ENCODE data around the gene ARL8A. TPM values are rescaled to one million over a fixed set of nuclear protein-coding genes. Genes with fewer than 3 reads are reported as not detected.
"Not testable (repeated sequence)": the region's sequence is repeated elsewhere in the genome, so short reads cannot be mapped to it uniquely, and the experiment has no call there.

ARL8A gene
- total and polyA plus RNA-seq, 10 of the 15 experiments (the other 5 are each of a cell fraction or from before 2014, with no cell fraction given), result 0.34 to 49.2 (median 15.4) TPM

GRCh38 chr1:202191391-202191790 lies 46.9 kb upstream of the ARL8A start:
- DNase-seq (ENCODE audit: low read depth, low spot score); H3K27ac ChIP-seq (ENCODE audit: control insufficient read depth, insufficient read depth); SMC1A ChIA-PET (ENCODE audit: uncharacterized antibody, unreplicated experiment); H4K20me1 ChIP-seq (ENCODE audit: control insufficient read depth, insufficient read depth); BruUV-seq (replicated peaks); FAIRE-seq; ATAC-seq; H3K36me3 ChIP-seq (ENCODE audit: control insufficient read depth in 2 of 2, insufficient read depth in 2 of 2, low read length in 1 of 2); H3K79me2 ChIP-seq (ENCODE audit: control insufficient read depth, insufficient read depth, low read length); H3K27me3 ChIP-seq (replicated peaks in 1 of 2; ENCODE audit: control insufficient read depth in 2 of 2, insufficient read depth in 2 of 2, low read length in 1 of 2); H3K4me3 ChIP-seq; H3K9ac ChIP-seq (ENCODE audit: control insufficient read depth, insufficient read depth, low read length); in situ Hi-C loops (cut with MboI); H3K4me1 ChIP-seq (ENCODE audit: control insufficient read depth, insufficient read depth, low read length); H3K9me3 ChIP-seq (replicated peaks; ENCODE audit: control insufficient read depth, insufficient read depth, low read length); H3K4me2 ChIP-seq (ENCODE audit: control insufficient read depth, insufficient read depth); H2AFZ ChIP-seq (ENCODE audit: control insufficient read depth, low read depth, low read length); POLR2A ChIA-PET: not testable (repeated sequence)
- RAD21 ChIA-PET (ENCODE audit: unreplicated experiment), result interaction anchor here (1.7 kb wide), 1 partner anchor 32 kb away, joined by 6 read pairs; the partner anchor contains the start of gene PTPN7
- intact Hi-C loops (cut with micrococcal nuclease; ENCODE audit: unreplicated experiment), result loop anchor here (5.0 to 10.0 kb wide), 2 partner anchors 46 to 83 kb away; no protein-coding TSS in a partner anchor
- CTCF ChIA-PET, result interaction anchor here (2.2 to 2.9 kb wide), 2 partner anchors 83 to 525 kb away, joined by 6 to 21 read pairs; no protein-coding TSS in a partner anchor
- 88% methylated on average over 11 of the region's 33 CpGs for WGBS (ENCODE audit: insufficient coverage, insufficient replicate concordance, low lambda C conversion rate, missing lambda C conversion rate)

- no peaks in the 10 kb centered on the region for H3K4me1 ChIP-seq (ENCODE audit: control insufficient read depth, insufficient read depth, low read length)
- ChIA-PET POLR2A (interaction anchor here (1.3 kb wide), 1 partner anchor 28 kb away, joined by 4 read pairs; no protein-coding TSS in a partner anchor), RAD21 (ENCODE audit: unreplicated experiment) (interaction anchor here (1.0 to 2.6 kb wide), 6 partner anchors 30 to 529 kb away, joined by 3 to 19 read pairs (median 7); partner anchors contain the start of gene PTPN7), SMC1A (ENCODE audit: uncharacterized antibody, unreplicated experiment) (interaction anchor here (0.6 to 2.9 kb wide), 8 partner anchors 10 to 529 kb away, joined by 3 to 19 read pairs (median 4); partner anchors contain the start of gene PTPN7), CTCF (interaction anchor here (0.6 to 12.4 kb wide), 24 partner anchors 10 to 535 kb away, joined by 3 to 171 read pairs (median 5); partner anchors contain the start of genes PTPN7 and UBE2T)
- H4K20me1 ChIP-seq (ENCODE audit: control insufficient read depth, insufficient read depth), result no peaks in the 10 kb centered on the region
- WGBS (ENCODE audit: insufficient coverage, insufficient replicate concordance, low lambda C conversion rate, missing lambda C conversion rate), result 22% methylated on average over 7 of the region's 7 CpGs
- H3K79me2 ChIP-seq (ENCODE audit: control insufficient read depth, insufficient read depth, low read length), result no peaks in the 10 kb centered on the region
- peak; percentile 32; the same call in 2 of the 3 replicates for ATAC-seq
- no peak for DNase-seq (ENCODE audit: low read depth, low spot score)
- H3K27me3 ChIP-seq (replicated peaks in 1 of 2; ENCODE audit: control insufficient read depth in 2 of 2, insufficient read depth in 2 of 2, low read length in 1 of 2), result peaks cover 4 to 11% of the 10 kb centered on the region in 2 experiments
- BruUV-seq (replicated peaks), result no TSS peak
- no peak overlapping the region for H3K4me3 ChIP-seq
- H2AFZ ChIP-seq (ENCODE audit: control insufficient read depth, low read depth, low read length), result no peak overlapping the region
- no peaks in the 10 kb centered on the region for H3K9me3 ChIP-seq (replicated peaks; ENCODE audit: control insufficient read depth, insufficient read depth, low read length)
- H3K9ac ChIP-seq (ENCODE audit: control insufficient read depth, insufficient read depth, low read length), result no peak overlapping the region
- in situ Hi-C loops (cut with MboI), result loop anchor here (5.0 kb wide), 1 partner anchor 122 kb away; no protein-coding TSS in a partner anchor
- no peak for FAIRE-seq
- H3K36me3 ChIP-seq (ENCODE audit: control insufficient read depth in 2 of 2, insufficient read depth in 2 of 2, low read length in 1 of 2), result no peaks in the 10 kb centered on the region
- no peak overlapping the region for H3K27ac ChIP-seq (ENCODE audit: control insufficient read depth, insufficient read depth)
- TF ChIP-seq RCOR1 (conservative IDR thresholded peaks at IDR 0.05; ENCODE audit: low read depth, low read length) (no peak), EGR1 (IDR thresholded peaks at IDR 0.05; ENCODE audit: borderline replicate concordance in 1 of 2, low read depth in 2 of 2, low read length in 2 of 2) (no peak), CTCF (IDR thresholded peaks at IDR 0.05 in 2 of 3, conservative IDR thresholded peaks at IDR 0.05 in 1 of 3; ENCODE audit: control insufficient read depth in 2 of 3, extremely low read depth in 1 of 3, insufficient read depth in 1 of 3, low read depth in 3 of 3, low read length in 3 of 3) (no peak), ETV6 (conservative IDR thresholded peaks at IDR 0.05 in 1 of 2, IDR thresholded peaks at IDR 0.05 in 1 of 2; ENCODE audit: borderline replicate concordance in 1 of 2, low read depth in 1 of 2) (no peak)
- intact Hi-C loops (cut with micrococcal nuclease; ENCODE audit: unreplicated experiment), result loop anchor here (5.0 to 10.0 kb wide), 2 partner anchors 47 to 85 kb away; no protein-coding TSS in a partner anchor
- H3K4me2 ChIP-seq (ENCODE audit: control insufficient read depth, insufficient read depth), result no peak overlapping the region
Measured at GRCh38 chr1:202189918-202190715, 45.6 kb upstream of the ARL8A start.

Data from GM12878 (cell line).